ENCODE results near the gene SLC7A6. TPM values are rescaled to one million over a fixed set of nuclear protein-coding genes. Genes with fewer than 3 reads are reported as not detected.

The SLC7A6 gene
- total RNA-seq, 1 experiment from 2014 or later = 28.5 TPM

GRCh38 chr16:68242085-68242484, 22.2 kb upstream of the SLC7A6 start:
- POLR2A ChIA-PET = no interaction called here
- Histone ChIP-seq H3K79me2 (ENCODE audit: insufficient read depth, low read length) (no peaks in the 10 kb centered on the region; the same call in 1 of the 2 replicates), H3K36me3 (ENCODE audit: control insufficient read depth in 1 of 2, insufficient read depth in 2 of 2, low read length in 2 of 2) (no peaks in the 10 kb centered on the region), H3K27me3 (ENCODE audit: insufficient read depth, low read length) (no peaks in the 10 kb centered on the region), H2AFZ (ENCODE audit: low read depth, low read length, poor library complexity, severe bottlenecking) (no peak overlapping the region), H3K9me2 (ENCODE audit: insufficient read depth) (no peaks in the 10 kb centered on the region), H3K27ac (ENCODE audit: low read depth, low read length) (no peak overlapping the region), H3K4me3 (replicated peaks in 1 of 2; ENCODE audit: low read depth in 1 of 2, low read length in 2 of 2) (no peak overlapping the region), H4K20me1 (ENCODE audit: insufficient read depth) (no peaks in the 10 kb centered on the region), H3K4me2 (ENCODE audit: low read length) (no peak overlapping the region), H3K9me3 (ENCODE audit: control insufficient read depth in 1 of 2, insufficient read depth in 1 of 2, low read depth in 1 of 2, low read length in 2 of 2) (no peaks in the 10 kb centered on the region), H3K4me1 (ENCODE audit: control insufficient read depth in 1 of 2, insufficient read depth in 2 of 2, low read length in 2 of 2) (peaks cover 12 to 39% of the 10 kb centered on the region in 2 experiments), H3K9ac (ENCODE audit: low read length) (no peak overlapping the region)
- RAD21 ChIA-PET (ENCODE audit: low non-redundant PET in 1 of 2, low total read pairs in 2 of 2, uncharacterized antibody in 2 of 2, unreplicated experiment in 2 of 2) = no interaction called here
- CTCF ChIA-PET = interaction anchor here (1.0 kb wide), 1 partner anchor 22 kb away, joined by 3 read pairs; the partner anchor contains the start of gene SLC7A6
- intact Hi-C loops (cut with micrococcal nuclease) = no loop called here
- BruUV-seq (replicated peaks) = no TSS peak
- no peak for DNase-seq (ENCODE audit: low read depth, low spot score)
- no peak for ATAC-seq
- TF ChIP-seq ATF3 (IDR thresholded peaks at IDR 0.05) = no peak
- no peak for TF ChIP-seq FOSL1 (IDR thresholded peaks at IDR 0.05; ENCODE audit: low read depth)
- TF ChIP-seq ZFX (IDR thresholded peaks at IDR 0.05) = no peak
- no peak for TF ChIP-seq YY1 (IDR thresholded peaks at IDR 0.05; ENCODE audit: extremely low read depth, insufficient replicate concordance, low read depth, low read length)
- TF ChIP-seq JUND (IDR thresholded peaks at IDR 0.05) = no peak
- no peak for TF ChIP-seq CTCF (IDR thresholded peaks at IDR 0.05 in 2 of 3, conservative IDR thresholded peaks at IDR 0.05 in 1 of 3; ENCODE audit: borderline replicate concordance in 1 of 3, insufficient read depth in 1 of 3, low read depth in 2 of 3, low read length in 2 of 3)
- no peak for TF ChIP-seq SRF (IDR thresholded peaks at IDR 0.05; ENCODE audit: low read depth)
- no peak for TF ChIP-seq REST (IDR thresholded peaks at IDR 0.05; ENCODE audit: low read depth)
- no peak for TF ChIP-seq MAX (IDR thresholded peaks at IDR 0.05)
- TF ChIP-seq CEBPB (IDR thresholded peaks at IDR 0.05; ENCODE audit: low read depth) = no peak
- TF ChIP-seq CBX3 (IDR thresholded peaks at IDR 0.05; ENCODE audit: low read depth) = no peak
- no peak for TF ChIP-seq ZBTB33 (IDR thresholded peaks at IDR 0.05; ENCODE audit: extremely low read depth, insufficient replicate concordance, low read length)
- no peak for TF ChIP-seq POLR2AphosphoS5 (IDR thresholded peaks at IDR 0.05; ENCODE audit: low read depth, low read length)
- no peak for TF ChIP-seq TCF7L2 (IDR thresholded peaks at IDR 0.05; ENCODE audit: borderline replicate concordance, extremely low read depth, insufficient read depth, insufficient read length)
- TF ChIP-seq EGR1 (IDR thresholded peaks at IDR 0.05; ENCODE audit: low read depth) = no peak
- TF ChIP-seq POLR2A (IDR thresholded peaks at IDR 0.05; ENCODE audit: borderline replicate concordance, extremely low read depth, insufficient read depth, insufficient read length) = no peak
- no peak for TF ChIP-seq EZH2 (IDR thresholded peaks at IDR 0.05)

Data from HCT116 (cell line).